ENCODE results near the gene ZNF853.

GRCh38 chr7:6623589-6624245, 8.3 kb downstream of the ZNF853 start:
- TF ChIP-seq SUZ12 (IDR thresholded peaks at IDR 0.05; ENCODE audit: extremely low read depth, insufficient read depth, insufficient read length) = no peak
- no peak for TF ChIP-seq YY1 (IDR thresholded peaks at IDR 0.05; ENCODE audit: insufficient read depth, insufficient read length)
- TF ChIP-seq ZNF274 (IDR thresholded peaks at IDR 0.05; ENCODE audit: low read depth, low read length) = no peak

Measured in NT2/D1 (cell line).